Measurements from ENCODE around the gene POC5. TPM values are rescaled to one million over a fixed set of nuclear protein-coding genes. Genes with fewer than 3 reads are reported as not detected.

Gene POC5
- total and polyA plus RNA-seq, 2 of the 13 experiments (the other 11 are each of a cell fraction or from before 2014, with no cell fraction given) = 6.9 to 9.3 TPM

- no peak for DNase-seq (ENCODE audit: low spot score)
- H3K27me3 ChIP-seq (ENCODE audit: control insufficient read depth in 1 of 2, insufficient read depth in 2 of 2, low read length in 2 of 2) = no peaks in the 10 kb centered on the region
- H3K9ac ChIP-seq (ENCODE audit: insufficient read depth, low read depth, low read length) = no peak overlapping the region
- ChIA-PET CTCF (ENCODE audit: low intra/inter-chr PET ratio, low total read pairs) (no interaction called here), POLR2A (no interaction called here)
- H3K4me1 ChIP-seq (ENCODE audit: insufficient read depth, low read length) = peaks cover 22% of the 10 kb centered on the region
- no peaks in the 10 kb centered on the region for H4K20me1 ChIP-seq (ENCODE audit: insufficient read depth, low read length)
- BruUV-seq (replicated peaks) = no TSS peak
- intact Hi-C loops (cut with micrococcal nuclease; ENCODE audit: unreplicated experiment) (no loop called here), in situ Hi-C loops (cut with HindIII; ENCODE audit: extremely low pct_ligation_motif_present, low pct_unique_long_range_greater_than_20kb) (no loop called here)
- H3K79me2 ChIP-seq (ENCODE audit: insufficient read depth, low read length) = peaks cover 1% of the 10 kb centered on the region
- ATAC-seq = no peak
- 5% methylated on average over 1 of the region's 1 CpG for WGBS (ENCODE audit: low lambda C conversion rate)
- H3K4me2 ChIP-seq (ENCODE audit: low read depth, low read length) = peak overlapping the region; percentile 53; the same call in 1 of the 2 replicates
- H2AFZ ChIP-seq (ENCODE audit: low read length) = no peak overlapping the region
- no peaks in the 10 kb centered on the region for H3K36me3 ChIP-seq (replicated peaks in 1 of 2; ENCODE audit: control insufficient read depth in 1 of 2, insufficient read depth in 2 of 2, low read length in 2 of 2)
- no peak overlapping the region for H3K4me3 ChIP-seq (replicated peaks in 1 of 3; ENCODE audit: insufficient read depth in 1 of 3, low read depth in 2 of 3, low read length in 3 of 3)
- FAIRE-seq = no peak
- no peaks in the 10 kb centered on the region for H3K9me3 ChIP-seq (ENCODE audit: low read length)
- H3K27ac ChIP-seq (ENCODE audit: extremely low read length, insufficient read depth, low read length) = no peak overlapping the region
- TF ChIP-seq CEBPB (IDR thresholded peaks at IDR 0.05; ENCODE audit: borderline replicate concordance, low read depth, low read length) (peak; percentile 48; the same call in 1 of the 2 replicates), ATF4 (CRISPR knock-in tag; IDR thresholded peaks at IDR 0.05) (peak in 1 of 2 experiments; percentile 19; a peak in 1 of 4 replicates), TP53 (CRISPR knock-in tag; conservative IDR thresholded peaks at IDR 0.05) (no peak), ZNF143 (CRISPR knock-in tag; IDR thresholded peaks at IDR 0.05) (no peak)
Observed at GRCh38 chr5:75721573-75721972, 4.3 kb upstream of the POC5 start.

- H3K9me3 ChIP-seq (ENCODE audit: low read length) = no peaks in the 10 kb centered on the region
- H3K4me3 ChIP-seq (replicated peaks in 1 of 3; ENCODE audit: insufficient read depth in 1 of 3, low read depth in 2 of 3, low read length in 3 of 3) = no peak overlapping the region; a peak in 1 of 6 replicates
- peak; percentile 39 for ATAC-seq
- WGBS (ENCODE audit: low lambda C conversion rate) = 0% methylated on average over 5 of the region's 5 CpGs
- no peaks in the 10 kb centered on the region for H3K36me3 ChIP-seq (replicated peaks in 1 of 2; ENCODE audit: control insufficient read depth in 1 of 2, insufficient read depth in 2 of 2, low read length in 2 of 2)
- peak overlapping the region; percentile 17 for H3K27ac ChIP-seq (ENCODE audit: extremely low read length, insufficient read depth, low read length)
- H3K27me3 ChIP-seq (ENCODE audit: control insufficient read depth in 1 of 2, insufficient read depth in 2 of 2, low read length in 2 of 2) = no peaks in the 10 kb centered on the region
- H4K20me1 ChIP-seq (ENCODE audit: insufficient read depth, low read length) = no peaks in the 10 kb centered on the region
- FAIRE-seq = peak; percentile 64
- peaks cover 26% of the 10 kb centered on the region for H3K4me1 ChIP-seq (ENCODE audit: insufficient read depth, low read length)
- ChIA-PET CTCF (ENCODE audit: low intra/inter-chr PET ratio, low total read pairs) (no interaction called here), POLR2A (no interaction called here)
- H3K4me2 ChIP-seq (ENCODE audit: low read depth, low read length) = peak overlapping the region; percentile 53
- intact Hi-C loops (cut with micrococcal nuclease; ENCODE audit: unreplicated experiment) (no loop called here), in situ Hi-C loops (cut with HindIII; ENCODE audit: extremely low pct_ligation_motif_present, low pct_unique_long_range_greater_than_20kb) (no loop called here)
- DNase-seq (ENCODE audit: low spot score) = peak; percentile 81
- BruUV-seq (replicated peaks) = no TSS peak
- no peak overlapping the region for H3K9ac ChIP-seq (ENCODE audit: insufficient read depth, low read depth, low read length)
- H2AFZ ChIP-seq (ENCODE audit: low read length) = no peak overlapping the region
- H3K79me2 ChIP-seq (ENCODE audit: insufficient read depth, low read length) = peaks cover 7% of the 10 kb centered on the region
- TF ChIP-seq ZC3H13 (CRISPR knock-in tag; IDR thresholded peaks at IDR 0.05) (no peak), PRPF4 (IDR thresholded peaks at IDR 0.05; ENCODE audit: low read depth, low read length, poor library complexity, severe bottlenecking) (no peak), RCOR2 (CRISPR knock-in tag; IDR thresholded peaks at IDR 0.05) (peak; percentile 60; the same call in 1 of the 2 replicates), GFI1 (CRISPR knock-in tag; IDR thresholded peaks at IDR 0.05; ENCODE audit: borderline replicate concordance) (no peak), ZNF597 (CRISPR knock-in tag; IDR thresholded peaks at IDR 0.05) (no peak), PCBP2 (optimal IDR thresholded peaks at IDR 0.05; ENCODE audit: low read depth, low read length, poor library complexity, severe bottlenecking) (no peak), NFIC (IDR thresholded peaks at IDR 0.05; ENCODE audit: low read length) (no peak), GTF3A (CRISPR knock-in tag; conservative IDR thresholded peaks at IDR 0.05) (no peak), ZNF263 (CRISPR knock-in tag; IDR thresholded peaks at IDR 0.05) (no peak), ZNF720 (CRISPR knock-in tag; IDR thresholded peaks at IDR 0.05) (no peak), ZNF543 (CRISPR knock-in tag; IDR thresholded peaks at IDR 0.05) (no peak), ZGPAT (CRISPR knock-in tag; IDR thresholded peaks at IDR 0.05) (peak; percentile 56; the same call in 1 of the 2 replicates), KLF12 (CRISPR knock-in tag; IDR thresholded peaks at IDR 0.05; ENCODE audit: borderline replicate concordance) (no peak), ZFY (CRISPR knock-in tag; IDR thresholded peaks at IDR 0.05) (no peak)
Observed at GRCh38 chr5:75720882-75721281, 3.6 kb upstream of the POC5 start.
